ENCODE measurements around the gene CACNA1D. TPM values are rescaled to one million over a fixed set of nuclear protein-coding genes. Genes with fewer than 3 reads are reported as not detected.

CACNA1D gene
- total RNA-seq, 2 donors from 2014 or later: 0.68 to 1.5 TPM

DNA sequence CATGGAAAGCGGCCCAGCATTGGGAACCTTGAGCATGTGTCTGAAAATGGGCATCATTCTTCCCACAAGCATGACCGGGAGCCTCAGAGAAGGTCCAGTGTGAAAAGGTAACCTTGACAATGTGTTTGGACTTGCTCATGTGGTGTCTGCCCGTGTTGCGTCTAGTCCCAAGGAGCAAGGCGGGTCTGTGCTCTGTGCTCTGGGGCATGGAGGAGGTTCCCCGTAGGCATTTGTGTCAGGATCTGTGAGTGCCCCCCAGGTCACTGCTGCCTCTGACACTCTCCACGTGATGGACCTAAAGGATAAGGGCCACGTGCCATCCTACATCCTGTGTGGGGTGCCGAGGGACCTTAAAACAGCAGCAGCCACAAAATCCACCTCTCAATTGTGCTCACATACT lies 306.9 kb downstream of the CACNA1D start:
- no peak for ATAC-seq (ENCODE audit: insufficient number of reproducible peaks, low FRiP score, low read depth)
- Histone ChIP-seq H3K27ac (no peak overlapping the region), H3K9me3 (no peaks in the 10 kb centered on the region), H3K27me3 (replicated peaks; ENCODE audit: insufficient read depth) (no peaks in the 10 kb centered on the region), H3K4me3 (no peak overlapping the region), H3K36me3 (no peaks in the 10 kb centered on the region), H3K4me1 (ENCODE audit: control insufficient read depth in 1 of 2, low read depth in 2 of 2) (peaks cover 0 to 20% of the 10 kb centered on the region in 2 donors)
- TF ChIP-seq, protein P1, sequence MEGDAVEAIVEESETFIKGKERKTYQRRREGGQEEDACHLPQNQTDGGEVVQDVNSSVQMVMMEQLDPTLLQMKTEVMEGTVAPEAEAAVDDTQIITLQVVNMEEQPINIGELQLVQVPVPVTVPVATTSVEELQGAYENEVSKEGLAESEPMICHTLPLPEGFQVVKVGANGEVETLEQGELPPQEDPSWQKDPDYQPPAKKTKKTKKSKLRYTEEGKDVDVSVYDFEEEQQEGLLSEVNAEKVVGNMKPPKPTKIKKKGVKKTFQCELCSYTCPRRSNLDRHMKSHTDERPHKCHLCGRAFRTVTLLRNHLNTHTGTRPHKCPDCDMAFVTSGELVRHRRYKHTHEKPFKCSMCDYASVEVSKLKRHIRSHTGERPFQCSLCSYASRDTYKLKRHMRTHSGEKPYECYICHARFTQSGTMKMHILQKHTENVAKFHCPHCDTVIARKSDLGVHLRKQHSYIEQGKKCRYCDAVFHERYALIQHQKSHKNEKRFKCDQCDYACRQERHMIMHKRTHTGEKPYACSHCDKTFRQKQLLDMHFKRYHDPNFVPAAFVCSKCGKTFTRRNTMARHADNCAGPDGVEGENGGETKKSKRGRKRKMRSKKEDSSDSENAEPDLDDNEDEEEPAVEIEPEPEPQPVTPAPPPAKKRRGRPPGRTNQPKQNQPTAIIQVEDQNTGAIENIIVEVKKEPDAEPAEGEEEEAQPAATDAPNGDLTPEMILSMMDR (IDR thresholded peaks at IDR 0.05): no peak
- no peak for DNase-seq (ENCODE audit: low spot score)

DNA sequence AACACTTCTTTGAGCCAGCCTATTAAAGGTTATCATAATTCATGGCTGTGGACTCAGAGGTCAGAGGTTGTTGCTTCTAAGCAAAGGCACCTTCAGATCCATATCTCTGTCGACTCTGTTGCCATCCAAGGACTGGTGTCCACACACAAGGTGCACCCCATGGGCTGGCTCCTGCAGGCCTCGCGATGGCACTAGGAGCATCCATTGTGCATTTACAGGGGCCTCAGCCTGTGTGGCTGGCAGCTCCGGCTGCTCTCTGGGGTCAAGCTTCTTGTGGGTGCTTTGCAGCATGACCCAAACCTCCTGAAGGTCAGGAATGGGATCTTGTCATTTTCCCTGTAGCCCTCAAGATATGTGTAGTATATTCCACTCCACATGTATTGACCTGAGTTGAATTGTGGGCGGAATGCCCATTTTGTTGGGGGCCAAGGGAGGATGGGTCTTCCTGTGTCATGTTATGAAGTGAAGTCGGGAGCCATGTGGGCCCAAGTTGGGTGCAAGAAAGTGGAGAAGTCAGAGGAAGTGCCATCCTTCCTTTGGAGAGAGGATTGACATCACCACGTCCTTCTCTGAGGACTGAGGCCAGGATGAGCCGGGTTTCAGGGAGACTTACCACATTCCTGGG lies 308.0 kb downstream of the CACNA1D start:
- ATAC-seq (ENCODE audit: insufficient number of reproducible peaks, low FRiP score, low read depth) (no peak), DNase-seq (ENCODE audit: low spot score) (no peak)
- Histone ChIP-seq H3K4me1 (ENCODE audit: control insufficient read depth in 1 of 2, low read depth in 2 of 2) (peaks cover 0 to 26% of the 10 kb centered on the region in 2 donors), H3K4me3 (no peak overlapping the region), H3K27me3 (replicated peaks; ENCODE audit: insufficient read depth) (no peaks in the 10 kb centered on the region), H3K9me3 (no peaks in the 10 kb centered on the region), H3K36me3 (no peaks in the 10 kb centered on the region), H3K27ac (no peak overlapping the region)
- TF ChIP-seq, protein P1 (IDR thresholded peaks at IDR 0.05): no peak

DNA sequence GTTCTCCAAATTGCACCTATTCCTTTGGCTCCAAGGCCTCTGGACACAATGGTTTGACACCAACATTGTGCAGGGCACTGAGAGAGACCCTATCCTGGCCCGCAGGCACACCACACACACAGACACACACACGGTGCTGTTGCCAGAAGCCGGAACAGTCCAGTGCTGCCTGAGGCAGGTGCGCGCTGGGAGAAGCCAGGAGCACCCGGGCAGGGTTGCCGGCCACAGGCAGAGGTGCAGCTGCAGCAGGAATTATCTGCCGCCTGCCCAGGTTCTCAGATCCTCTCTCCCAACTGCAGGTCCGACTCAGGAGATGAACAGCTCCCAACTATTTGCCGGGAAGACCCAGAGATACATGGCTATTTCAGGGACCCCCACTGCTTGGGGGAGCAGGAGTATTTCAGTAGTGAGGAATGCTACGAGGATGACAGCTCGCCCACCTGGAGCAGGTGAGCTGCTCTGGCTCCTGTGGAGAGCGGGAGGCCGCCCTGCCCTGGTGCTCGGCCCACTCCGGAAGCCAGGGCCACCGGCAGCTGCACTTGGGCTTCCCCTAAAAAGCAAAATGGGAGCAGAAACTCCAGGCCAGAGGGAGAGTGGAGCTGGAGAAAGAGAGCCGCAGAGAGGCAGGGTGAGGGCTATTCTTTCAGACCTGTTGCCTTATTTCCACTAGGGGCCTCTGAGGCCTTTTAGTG lies 308.9 kb downstream of the CACNA1D start:
- ATAC-seq (ENCODE audit: insufficient number of reproducible peaks, low FRiP score, low read depth) (no peak), DNase-seq (ENCODE audit: low spot score) (no peak)
- H3K27me3 ChIP-seq (replicated peaks; ENCODE audit: insufficient read depth): no peaks in the 10 kb centered on the region
- peaks cover 0 to 26% of the 10 kb centered on the region in 2 donors for H3K4me1 ChIP-seq (ENCODE audit: control insufficient read depth in 1 of 2, low read depth in 2 of 2)
- no peaks in the 10 kb centered on the region for H3K36me3 ChIP-seq
- H3K9me3 ChIP-seq: no peaks in the 10 kb centered on the region
- no peak overlapping the region for H3K27ac ChIP-seq
- TF ChIP-seq, protein P1 (IDR thresholded peaks at IDR 0.05): no peak
- H3K4me3 ChIP-seq: no peak overlapping the region

DNA sequence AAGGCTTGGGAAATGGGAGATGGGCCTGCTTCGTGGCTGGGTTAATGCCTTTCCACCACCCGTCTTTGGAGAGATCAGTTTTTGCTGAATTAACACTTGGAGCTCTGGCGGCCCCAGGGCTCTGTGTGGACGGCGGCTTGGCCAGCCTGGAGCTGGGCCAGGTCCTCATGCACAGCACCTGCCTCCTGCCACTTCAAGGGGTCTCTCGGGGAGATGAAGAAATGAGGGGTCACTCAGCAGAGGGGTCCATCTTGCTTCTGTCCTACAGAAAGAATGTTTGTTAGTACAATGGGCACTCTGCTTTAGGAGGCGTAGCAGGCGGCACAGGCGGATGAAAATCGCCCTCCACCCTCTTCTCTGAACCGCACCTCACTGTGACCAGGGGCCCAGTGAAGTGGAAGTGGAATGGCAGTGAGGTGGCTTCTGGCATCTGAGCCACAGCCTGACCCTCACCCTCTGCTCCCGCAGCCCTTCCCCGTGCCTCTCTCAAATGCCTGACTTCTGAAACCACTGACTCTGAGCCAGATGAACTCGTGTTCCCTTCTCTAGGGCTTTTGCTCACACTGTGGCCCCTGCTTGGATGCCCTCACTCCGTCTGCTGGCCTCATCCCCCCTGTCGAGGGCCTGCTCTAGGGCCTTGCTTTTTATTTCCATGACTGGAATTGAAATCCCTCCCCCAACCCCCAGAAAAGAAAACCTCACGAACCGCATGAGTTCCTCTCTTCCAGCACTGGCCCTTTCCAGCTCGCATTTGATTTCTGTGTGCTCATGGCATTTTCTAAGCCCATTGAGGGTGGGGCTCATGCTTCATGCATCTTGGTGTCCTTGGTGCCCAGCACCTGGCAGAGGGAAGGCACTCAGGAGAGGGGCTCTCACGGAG lies 309.6 kb downstream of the CACNA1D start:
- Histone ChIP-seq H3K27ac (no peak overlapping the region), H3K27me3 (replicated peaks; ENCODE audit: insufficient read depth) (no peaks in the 10 kb centered on the region), H3K4me3 (no peak overlapping the region), H3K9me3 (no peaks in the 10 kb centered on the region), H3K36me3 (no peaks in the 10 kb centered on the region), H3K4me1 (ENCODE audit: control insufficient read depth in 1 of 2, low read depth in 2 of 2) (peaks cover 0 to 26% of the 10 kb centered on the region in 2 donors)
- ATAC-seq (ENCODE audit: insufficient number of reproducible peaks, low FRiP score, low read depth): no peak
- TF ChIP-seq, protein P1 (IDR thresholded peaks at IDR 0.05): no peak
- DNase-seq (ENCODE audit: low spot score): no peak

All from thoracic aorta (tissue), 2 donors.